Mesenchymal stem cell (in vitro differentiated cells and primary cell): ENCODE results near the gene CDK5RAP2.

Source experiments
- DNase-seq: peaks from one replicate; pipeline ENCODE4 v3.0.0-alpha.2; 2013
- H2AFZ ChIP-seq: one replicate; pipeline ENCODE4 v1.6.1; 2013; ENCODE audit warnings: low read depth, mild to moderate bottlenecking, control low read depth, inconsistent platforms, low read length, moderate library complexity
- H2AK5ac ChIP-seq: 2 replicates; pipeline ENCODE4 v1.6.1; 2013; ENCODE audit warnings: low read length, moderate library complexity, mild to moderate bottlenecking, inconsistent platforms; ENCODE audit not compliant: severe bottlenecking
- H2BK120ac ChIP-seq: one replicate; pipeline ENCODE4 v1.6.1; 2013; ENCODE audit warnings: low read depth, mild to moderate bottlenecking, inconsistent platforms, low read length, moderate library complexity
- H2BK12ac ChIP-seq, 2 experiments: one replicate each; pipeline ENCODE4 v1.6.1; 2013; ENCODE audit warnings: inconsistent platforms in 2 of 2, low read length in 2 of 2, mild to moderate bottlenecking in 2 of 2, moderate library complexity in 2 of 2, control low read depth in 1 of 2
- H2BK15ac ChIP-seq: one replicate; pipeline ENCODE4 v1.6.1; 2013; ENCODE audit warnings: mild to moderate bottlenecking, low read depth, inconsistent platforms; ENCODE audit not compliant: poor library complexity, severe bottlenecking
- H2BK5ac ChIP-seq: 2 replicates; pipeline ENCODE4 v1.6.1; 2013; ENCODE audit warnings: low read depth, mild to moderate bottlenecking, low read length, control low read depth, inconsistent platforms; ENCODE audit not compliant: poor library complexity, severe bottlenecking
- H3K14ac ChIP-seq, 2 experiments: one replicate each; pipeline ENCODE4 v1.6.1; 2013; ENCODE audit warnings: inconsistent platforms in 2 of 2, low read length in 2 of 2, control low read depth in 1 of 2, mild to moderate bottlenecking in 1 of 2, moderate library complexity in 1 of 2
- H3K18ac ChIP-seq, 2 experiments: one replicate each; pipeline ENCODE4 v1.6.1; 2013; ENCODE audit warnings: inconsistent platforms in 2 of 2, low read length in 2 of 2, control low read depth in 1 of 2, low read depth in 1 of 2, mild to moderate bottlenecking in 1 of 2
- H3K23ac ChIP-seq, 2 experiments: one replicate each; pipeline ENCODE4 v1.6.1; 2013; ENCODE audit warnings: inconsistent platforms in 2 of 2, low read length in 2 of 2, mild to moderate bottlenecking in 2 of 2, moderate library complexity in 2 of 2, control low read depth in 1 of 2
- H3K27ac ChIP-seq: 2 replicates; pipeline ENCODE4 v1.5.1; 2013; ENCODE audit warnings: mild to moderate bottlenecking, moderate library complexity, low read length, control low read depth, inconsistent platforms; ENCODE audit not compliant: poor library complexity, severe bottlenecking
- H3K27me3 ChIP-seq, 2 experiments: 2 replicates each; pipeline versions ENCODE4 v1.6.1 to v1.7.0; 2013; ENCODE audit warnings: low read length in 2 of 2, mild to moderate bottlenecking in 2 of 2, moderate library complexity in 2 of 2, control low read depth in 1 of 2, inconsistent platforms in 1 of 2; ENCODE audit not compliant: control insufficient read depth in 1 of 2, insufficient read depth in 1 of 2
- H3K36me3 ChIP-seq, 2 experiments: 2 replicates each; pipeline versions ENCODE4 v1.6.1 to v1.7.0; 2013; ENCODE audit warnings: low read length in 2 of 2, control low read depth in 1 of 2, inconsistent platforms in 1 of 2, low read depth in 1 of 2, mild to moderate bottlenecking in 1 of 2; ENCODE audit not compliant: insufficient read depth in 2 of 2, control insufficient read depth in 1 of 2
- H3K4ac ChIP-seq, 2 experiments: one replicate each; pipeline ENCODE4 v1.6.1; 2013; ENCODE audit warnings: inconsistent platforms in 2 of 2, low read length in 2 of 2, mild to moderate bottlenecking in 2 of 2, moderate library complexity in 2 of 2, control low read depth in 1 of 2, low read depth in 1 of 2
- H3K4me1 ChIP-seq: 2 replicates; pipeline ENCODE4 v1.6.1; 2013; ENCODE audit warnings: low read depth, low read length, control low read depth; ENCODE audit not compliant: control insufficient read depth, insufficient read depth
- H3K4me2 ChIP-seq: 2 replicates; pipeline ENCODE4 v1.6.1; 2013; ENCODE audit warnings: low read length, mild to moderate bottlenecking, inconsistent platforms; ENCODE audit not compliant: poor library complexity, severe bottlenecking
- H3K4me3 ChIP-seq, 2 experiments: 2 replicates each; pipeline versions ENCODE4 v1.5.1 to v1.7.0; 2013; ENCODE audit warnings: low read length in 2 of 2, mild to moderate bottlenecking in 2 of 2, control low read depth in 1 of 2, low read depth in 1 of 2; ENCODE audit not compliant: insufficient read depth in 1 of 2
- H3K79me1 ChIP-seq: replicated peaks from 2 replicates; pipeline ENCODE4 v1.6.1; 2013; ENCODE audit warnings: mild to moderate bottlenecking, control low read depth, low read length, inconsistent platforms; ENCODE audit not compliant: poor library complexity, severe bottlenecking
- H3K9ac ChIP-seq: 2 replicates; pipeline ENCODE4 v1.7.0; 2013; ENCODE audit warnings: mild to moderate bottlenecking, low read length, moderate library complexity
- H3K9me3 ChIP-seq: 2 replicates; pipeline ENCODE4 v1.7.0; 2013; ENCODE audit warnings: mild to moderate bottlenecking, low read length; ENCODE audit not compliant: control insufficient read depth
- H4K8ac ChIP-seq: one replicate; pipeline ENCODE4 v1.6.1; 2013; ENCODE audit warnings: inconsistent platforms, mild to moderate bottlenecking, low read length, moderate library complexity
- H4K91ac ChIP-seq: one replicate; pipeline ENCODE4 v1.6.1; 2013; ENCODE audit warnings: mild to moderate bottlenecking, low read length, inconsistent platforms
- WGBS: methylation state at CpG from one replicate; pipeline ENCODE4 v1.1.7; 2013; ENCODE audit warnings: mixed read lengths; 5-methylcytosine and 5-hydroxymethylcytosine counted together

Gene CDK5RAP2

DNA sequence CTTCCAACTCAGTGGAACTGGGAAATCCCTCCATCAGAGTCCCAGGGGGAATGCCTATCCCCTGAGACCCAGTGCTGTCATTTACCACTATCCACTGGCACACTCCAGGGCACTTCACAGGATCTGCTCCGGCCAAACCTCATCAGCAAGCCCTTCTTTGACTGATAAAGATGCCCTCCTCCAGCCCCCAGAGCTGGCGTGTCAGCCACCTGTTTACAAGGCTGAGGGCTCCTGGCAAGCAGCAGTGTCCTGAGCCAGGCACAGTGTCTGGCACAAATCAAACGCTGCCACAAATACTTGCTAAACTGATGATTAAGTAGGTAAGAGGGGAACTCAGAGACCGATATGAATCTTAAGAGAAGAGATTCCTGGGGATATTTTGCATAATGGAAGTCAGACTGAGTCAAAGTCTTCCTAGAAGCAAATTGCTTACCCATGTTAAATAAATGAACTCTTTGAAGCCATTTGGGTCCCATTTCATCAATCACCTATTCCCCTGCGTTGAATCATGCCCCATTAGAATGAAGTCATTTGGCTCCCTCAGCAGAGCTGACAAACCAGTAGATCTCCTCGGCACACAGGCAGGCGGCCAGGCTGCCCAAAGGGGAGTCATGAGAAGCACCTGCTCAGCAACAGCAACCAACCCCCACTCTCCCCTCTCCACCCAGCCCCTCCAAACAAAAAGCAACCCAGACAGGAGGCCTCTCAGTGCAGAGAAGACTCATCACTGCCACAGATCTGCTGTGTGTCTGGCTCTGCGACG is 97.4 kb downstream of the CDK5RAP2 start:
- no peak overlapping the region for H4K91ac ChIP-seq
- H4K8ac ChIP-seq, result no peak overlapping the region
- no peak overlapping the region for H2BK5ac ChIP-seq
- H2AFZ ChIP-seq, result no peak overlapping the region
- no peak overlapping the region for H3K4ac ChIP-seq
- H3K9ac ChIP-seq, result no peak overlapping the region
- no peak overlapping the region for H3K4me2 ChIP-seq
- H3K27me3 ChIP-seq, result no peaks in the 10 kb centered on the region
- no peak overlapping the region for H3K4me3 ChIP-seq
- DNase-seq, result no peak
- no peak overlapping the region for H3K23ac ChIP-seq
- no peak overlapping the region for H3K18ac ChIP-seq
- 98% methylated on average over 9 of the region's 9 CpGs for WGBS
- no peak overlapping the region for H2BK120ac ChIP-seq
- H3K4me1 ChIP-seq, result peaks cover 2% of the 10 kb centered on the region
- no peak overlapping the region for H3K14ac ChIP-seq
- H2BK12ac ChIP-seq, result no peak overlapping the region
- peak overlapping the region; percentile 4 for H2BK15ac ChIP-seq
- peaks cover 12% of the 10 kb centered on the region for H3K79me1 ChIP-seq
- no peak overlapping the region for H3K27ac ChIP-seq
- peaks cover 11 to 16% of the 10 kb centered on the region in 2 experiments for H3K36me3 ChIP-seq
- no peak overlapping the region for H2AK5ac ChIP-seq
- no peaks in the 10 kb centered on the region for H3K9me3 ChIP-seq

DNA sequence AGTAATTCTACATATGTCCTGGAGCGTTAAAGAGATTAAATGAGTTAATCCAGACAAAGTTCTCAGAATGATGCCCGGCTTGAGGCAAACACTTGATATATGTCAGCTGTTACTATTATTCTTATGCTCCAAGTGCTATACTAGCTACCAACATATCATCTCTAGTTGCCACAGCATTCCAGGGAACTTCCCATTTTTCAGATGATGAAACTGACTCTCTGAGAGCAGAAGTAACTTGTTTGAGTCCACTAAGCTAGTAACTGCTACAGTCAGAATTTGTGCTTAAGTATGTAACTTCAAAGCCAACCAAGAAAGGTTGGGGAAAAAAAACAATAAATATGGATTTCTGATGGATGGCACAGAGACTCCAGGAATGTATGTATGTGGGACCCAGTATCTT is 98.1 kb downstream of the CDK5RAP2 start:
- H2AK5ac ChIP-seq, result no peak overlapping the region
- H3K4me3 ChIP-seq, result no peak overlapping the region
- H3K27me3 ChIP-seq, result no peaks in the 10 kb centered on the region
- peaks cover 12% of the 10 kb centered on the region for H3K79me1 ChIP-seq
- peaks cover 2% of the 10 kb centered on the region for H3K4me1 ChIP-seq
- H3K4me2 ChIP-seq, result no peak overlapping the region
- no peak overlapping the region for H3K14ac ChIP-seq
- no peak overlapping the region for H3K23ac ChIP-seq
- no peak for DNase-seq
- WGBS, result 89% methylated on average over 1 of the region's 2 CpGs
- peaks cover 5 to 14% of the 10 kb centered on the region in 2 experiments for H3K36me3 ChIP-seq
- no peak overlapping the region for H2BK120ac ChIP-seq
- H2BK15ac ChIP-seq, result no peak overlapping the region
- H2BK12ac ChIP-seq, result no peak overlapping the region
- no peak overlapping the region for H4K8ac ChIP-seq
- no peak overlapping the region for H3K9ac ChIP-seq
- H2AFZ ChIP-seq, result no peak overlapping the region
- H4K91ac ChIP-seq, result no peak overlapping the region
- no peak overlapping the region for H3K18ac ChIP-seq
- no peak overlapping the region for H2BK5ac ChIP-seq
- no peak overlapping the region for H3K4ac ChIP-seq
- H3K27ac ChIP-seq, result no peak overlapping the region
- no peaks in the 10 kb centered on the region for H3K9me3 ChIP-seq

DNA sequence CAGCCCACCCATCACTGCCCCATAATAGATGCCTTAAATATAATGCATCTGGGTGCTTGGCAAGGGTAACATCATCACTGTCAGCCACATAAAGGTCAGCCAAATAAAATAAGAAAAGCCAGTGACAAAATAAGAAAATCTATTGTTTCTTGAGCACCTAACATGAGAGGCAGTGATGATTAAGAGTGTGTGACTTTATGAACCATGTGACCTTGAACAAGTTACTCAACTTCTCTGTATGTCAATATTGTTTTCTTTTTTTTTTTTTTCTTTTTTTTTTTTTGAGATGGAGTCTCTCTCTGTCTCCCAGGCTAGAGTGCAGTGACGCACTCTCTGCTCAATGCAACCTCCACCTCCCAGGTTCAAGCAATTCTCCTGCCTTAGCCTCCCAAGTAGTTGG is 98.7 kb downstream of the CDK5RAP2 start:
- H3K4me3 ChIP-seq, result no peak overlapping the region
- no peak overlapping the region for H3K4ac ChIP-seq
- WGBS, result 100% methylated on average over 1 of the region's 1 CpG
- no peak overlapping the region for H2BK15ac ChIP-seq
- H3K4me1 ChIP-seq, result peaks cover 2% of the 10 kb centered on the region
- H2AFZ ChIP-seq, result no peak overlapping the region
- H3K27ac ChIP-seq, result no peak overlapping the region
- H2BK120ac ChIP-seq, result no peak overlapping the region
- H3K9me3 ChIP-seq, result no peaks in the 10 kb centered on the region
- no peak overlapping the region for H3K18ac ChIP-seq
- H3K4me2 ChIP-seq, result no peak overlapping the region
- no peaks in the 10 kb centered on the region for H3K27me3 ChIP-seq
- no peak overlapping the region for H2BK12ac ChIP-seq
- peaks cover 11% of the 10 kb centered on the region for H3K79me1 ChIP-seq
- no peak overlapping the region for H4K8ac ChIP-seq
- no peak overlapping the region for H3K23ac ChIP-seq
- no peak for DNase-seq
- H2BK5ac ChIP-seq, result no peak overlapping the region
- no peak overlapping the region for H2AK5ac ChIP-seq
- H3K36me3 ChIP-seq, result peaks cover 0 to 15% of the 10 kb centered on the region in 2 experiments
- H4K91ac ChIP-seq, result no peak overlapping the region
- H3K14ac ChIP-seq, result no peak overlapping the region
- no peak overlapping the region for H3K9ac ChIP-seq

DNA sequence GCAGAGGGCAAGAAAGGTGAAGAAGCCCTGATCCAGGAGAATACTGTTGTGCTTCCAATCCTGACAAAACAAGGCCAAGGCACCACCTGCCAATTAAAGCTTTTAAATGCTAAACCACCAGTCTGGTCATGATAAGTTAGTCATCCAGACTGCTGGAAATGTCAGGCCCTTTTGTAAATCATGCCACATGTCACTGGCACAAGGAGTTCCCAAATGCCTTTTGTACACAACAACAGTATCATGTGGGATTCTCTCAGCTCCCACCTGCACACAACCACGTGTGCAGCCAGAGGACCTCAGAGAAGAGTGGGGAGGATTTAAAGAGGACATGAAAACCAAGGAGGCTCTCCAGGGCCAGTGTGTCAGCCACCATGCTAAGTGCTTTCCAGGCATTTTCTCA is 99.3 kb downstream of the CDK5RAP2 start:
- no peaks in the 10 kb centered on the region for H3K9me3 ChIP-seq
- H3K4me2 ChIP-seq, result no peak overlapping the region
- no peak overlapping the region for H3K27ac ChIP-seq
- H3K79me1 ChIP-seq, result peaks cover 9% of the 10 kb centered on the region
- H3K4me1 ChIP-seq, result peaks cover 2% of the 10 kb centered on the region
- no peak overlapping the region for H3K4me3 ChIP-seq
- WGBS, result 64% methylated on average over 1 of the region's 1 CpG
- no peak overlapping the region for H4K8ac ChIP-seq
- H2BK12ac ChIP-seq, result no peak overlapping the region
- H3K9ac ChIP-seq, result no peak overlapping the region
- no peak overlapping the region for H2AK5ac ChIP-seq
- DNase-seq, result no peak
- no peak overlapping the region for H2BK5ac ChIP-seq
- no peak overlapping the region for H3K14ac ChIP-seq
- no peak overlapping the region for H4K91ac ChIP-seq
- H3K4ac ChIP-seq, result no peak overlapping the region
- H2BK15ac ChIP-seq, result no peak overlapping the region
- H3K27me3 ChIP-seq, result no peaks in the 10 kb centered on the region
- H2BK120ac ChIP-seq, result no peak overlapping the region
- peaks cover 0 to 17% of the 10 kb centered on the region in 2 experiments for H3K36me3 ChIP-seq
- H3K18ac ChIP-seq, result peak overlapping the region in 1 of 2 experiments; percentile 24
- no peak overlapping the region for H2AFZ ChIP-seq
- H3K23ac ChIP-seq, result no peak overlapping the region
